HAP-1 (cell line): ENCODE results near the gene HNRNPM.

Experiments used
- DNase-seq, 2 experiments: peaks; one replicate each; pipeline ENCODE4 v3.0.0-alpha.2; 2016 to 2020; ENCODE audit warnings: low spot score in 2 of 2
- H3K27me3 ChIP-seq: fragments of 250-450 bp; sonication (Bioruptor Pico); 2 replicates; pipeline ENCODE4 v1.5.1; 2020; ENCODE audit warnings: low read depth, mild to moderate bottlenecking, moderate library complexity
- H3K36me3 ChIP-seq: fragments of 250-450 bp; sonication (Bioruptor Pico); replicated peaks from 2 replicates; pipeline ENCODE4 v1.5.1; 2020; ENCODE audit warnings: mild to moderate bottlenecking
- H3K4me1 ChIP-seq: fragments of 250-450 bp; sonication (Bioruptor Pico); 2 replicates; pipeline ENCODE4 v1.5.1; 2020; ENCODE audit warnings: mild to moderate bottlenecking
- H3K4me3 ChIP-seq: fragments of 250-450 bp; sonication (Bioruptor Pico); 2 replicates; pipeline ENCODE4 v1.5.1; 2020; ENCODE audit warnings: mild to moderate bottlenecking, moderate library complexity
- H3K9me3 ChIP-seq: fragments of 250-450 bp; sonication (Bioruptor Pico); 2 replicates; pipeline ENCODE4 v1.5.1; 2020; ENCODE audit warnings: mild to moderate bottlenecking, moderate library complexity
- in situ Hi-C: fragments of 300-500 bp; cut with MboI; formaldehyde crosslinking; loops from 3 replicates; pipeline ENCODE4 v1.14.3; 2020; ENCODE audit warnings: low sequenced_read_pairs, inconsistent platforms, mixed read lengths

HNRNPM gene

GRCh38 chr19:8445488-8446001, 770 bp downstream of the HNRNPM start:
- Histone ChIP-seq H3K4me3 (peak overlapping the region; percentile 98), H3K4me1 (peaks cover 25% of the 10 kb centered on the region), H3K9me3 (no peaks in the 10 kb centered on the region), H3K27me3 (no peaks in the 10 kb centered on the region), H3K36me3 (peaks cover 29% of the 10 kb centered on the region)
- DNase-seq, result peak in 1 of 2 experiments; percentile 69
- in situ Hi-C loops, result no loop called here

- in situ Hi-C loops, result no loop called here
- no peak for DNase-seq
- H3K4me1 ChIP-seq, result peaks cover 26% of the 10 kb centered on the region
- H3K9me3 ChIP-seq, result no peaks in the 10 kb centered on the region
- H3K36me3 ChIP-seq, result peaks cover 30% of the 10 kb centered on the region
- H3K4me3 ChIP-seq, result peak overlapping the region; percentile 98
- no peaks in the 10 kb centered on the region for H3K27me3 ChIP-seq
Observed at GRCh38 chr19:8446061-8446709, 1.4 kb downstream of the HNRNPM start.

GRCh38 chr19:8449830-8450229, 5.1 kb downstream of the HNRNPM start:
- DNase-seq, result no peak
- Histone ChIP-seq H3K4me1 (peaks cover 28% of the 10 kb centered on the region), H3K27me3 (no peaks in the 10 kb centered on the region), H3K36me3 (peaks cover 63% of the 10 kb centered on the region), H3K9me3 (no peaks in the 10 kb centered on the region), H3K4me3 (no peak overlapping the region)
- in situ Hi-C loops, result no loop called here

GRCh38 chr19:8451377-8451776, 6.6 kb downstream of the HNRNPM start:
- Histone ChIP-seq H3K9me3 (no peaks in the 10 kb centered on the region), H3K4me1 (peaks cover 28% of the 10 kb centered on the region), H3K4me3 (no peak overlapping the region), H3K27me3 (no peaks in the 10 kb centered on the region), H3K36me3 (peaks cover 69% of the 10 kb centered on the region)
- in situ Hi-C loops, result no loop called here
- no peak for DNase-seq

GRCh38 chr19:8451885-8452284, 7.1 kb downstream of the HNRNPM start:
- H3K4me1 ChIP-seq, result peaks cover 25% of the 10 kb centered on the region
- no peak for DNase-seq
- no peaks in the 10 kb centered on the region for H3K27me3 ChIP-seq
- in situ Hi-C loops, result no loop called here
- no peak overlapping the region for H3K4me3 ChIP-seq
- peaks cover 69% of the 10 kb centered on the region for H3K36me3 ChIP-seq
- H3K9me3 ChIP-seq, result no peaks in the 10 kb centered on the region

- Histone ChIP-seq H3K4me1 (peaks cover 19% of the 10 kb centered on the region), H3K4me3 (no peak overlapping the region), H3K9me3 (no peaks in the 10 kb centered on the region), H3K36me3 (peaks cover 70% of the 10 kb centered on the region), H3K27me3 (no peaks in the 10 kb centered on the region)
- in situ Hi-C loops, result no loop called here
- no peak for DNase-seq
Observed at GRCh38 chr19:8452446-8453123, 7.8 kb downstream of the HNRNPM start.

- Histone ChIP-seq H3K4me3 (no peak overlapping the region), H3K9me3 (no peaks in the 10 kb centered on the region), H3K36me3 (peaks cover 75% of the 10 kb centered on the region), H3K27me3 (no peaks in the 10 kb centered on the region), H3K4me1 (peaks cover 13% of the 10 kb centered on the region)
- in situ Hi-C loops, result no loop called here
- no peak for DNase-seq
Observed at GRCh38 chr19:8453616-8454015, 8.8 kb downstream of the HNRNPM start.

GRCh38 chr19:8454218-8454617, 9.4 kb downstream of the HNRNPM start:
- Histone ChIP-seq H3K9me3 (no peaks in the 10 kb centered on the region), H3K4me1 (peaks cover 13% of the 10 kb centered on the region), H3K27me3 (no peaks in the 10 kb centered on the region), H3K36me3 (peaks cover 81% of the 10 kb centered on the region), H3K4me3 (no peak overlapping the region)
- in situ Hi-C loops, result no loop called here
- no peak for DNase-seq

GRCh38 chr19:8455018-8455417, 10.2 kb downstream of the HNRNPM start:
- Histone ChIP-seq H3K4me3 (no peak overlapping the region), H3K4me1 (peaks cover 20% of the 10 kb centered on the region), H3K9me3 (no peaks in the 10 kb centered on the region), H3K27me3 (no peaks in the 10 kb centered on the region), H3K36me3 (peaks cover 85% of the 10 kb centered on the region)
- no peak for DNase-seq
- in situ Hi-C loops, result no loop called here

GRCh38 chr19:8456064-8456463, 11.3 kb downstream of the HNRNPM start:
- Histone ChIP-seq H3K36me3 (peaks cover 92% of the 10 kb centered on the region), H3K9me3 (no peaks in the 10 kb centered on the region), H3K4me3 (no peak overlapping the region), H3K27me3 (no peaks in the 10 kb centered on the region), H3K4me1 (peaks cover 28% of the 10 kb centered on the region)
- in situ Hi-C loops, result no loop called here
- no peak for DNase-seq

- no peak for DNase-seq
- H3K4me1 ChIP-seq, result peaks cover 26% of the 10 kb centered on the region
- no peaks in the 10 kb centered on the region for H3K9me3 ChIP-seq
- no peaks in the 10 kb centered on the region for H3K27me3 ChIP-seq
- in situ Hi-C loops, result no loop called here
- no peak overlapping the region for H3K4me3 ChIP-seq
- peaks cover 83% of the 10 kb centered on the region for H3K36me3 ChIP-seq
Observed at GRCh38 chr19:8457209-8457608, 12.4 kb downstream of the HNRNPM start.

GRCh38 chr19:8457827-8458226, 13.1 kb downstream of the HNRNPM start:
- Histone ChIP-seq H3K36me3 (peaks cover 83% of the 10 kb centered on the region), H3K9me3 (no peaks in the 10 kb centered on the region), H3K27me3 (no peaks in the 10 kb centered on the region), H3K4me3 (no peak overlapping the region), H3K4me1 (peaks cover 26% of the 10 kb centered on the region)
- no peak for DNase-seq
- in situ Hi-C loops, result no loop called here

GRCh38 chr19:8458380-8458779, 13.6 kb downstream of the HNRNPM start:
- DNase-seq, result no peak
- in situ Hi-C loops, result no loop called here
- H3K4me1 ChIP-seq, result peaks cover 26% of the 10 kb centered on the region
- H3K27me3 ChIP-seq, result no peaks in the 10 kb centered on the region
- H3K4me3 ChIP-seq, result no peak overlapping the region
- H3K36me3 ChIP-seq, result peaks cover 81% of the 10 kb centered on the region
- H3K9me3 ChIP-seq, result no peaks in the 10 kb centered on the region

GRCh38 chr19:8459095-8459494, 14.3 kb downstream of the HNRNPM start:
- Histone ChIP-seq H3K4me1 (peaks cover 26% of the 10 kb centered on the region), H3K27me3 (no peaks in the 10 kb centered on the region), H3K4me3 (no peak overlapping the region), H3K36me3 (peaks cover 83% of the 10 kb centered on the region), H3K9me3 (no peaks in the 10 kb centered on the region)
- no peak for DNase-seq
- in situ Hi-C loops, result no loop called here
